GM12873 (cell line): ENCODE results near the gene MLPH.

Source experiments
- TF ChIP-seq, protein P1 (sequence below): IDR thresholded peaks from 2 replicates; pipeline ENCODE4 v1.5.1; 2012; ENCODE audit warnings: low read depth, mild to moderate bottlenecking, moderate library complexity, low read length, control low read depth; ENCODE audit not compliant: insufficient read depth; ENCODE audit errors: missing control alignments

Gene MLPH

DNA sequence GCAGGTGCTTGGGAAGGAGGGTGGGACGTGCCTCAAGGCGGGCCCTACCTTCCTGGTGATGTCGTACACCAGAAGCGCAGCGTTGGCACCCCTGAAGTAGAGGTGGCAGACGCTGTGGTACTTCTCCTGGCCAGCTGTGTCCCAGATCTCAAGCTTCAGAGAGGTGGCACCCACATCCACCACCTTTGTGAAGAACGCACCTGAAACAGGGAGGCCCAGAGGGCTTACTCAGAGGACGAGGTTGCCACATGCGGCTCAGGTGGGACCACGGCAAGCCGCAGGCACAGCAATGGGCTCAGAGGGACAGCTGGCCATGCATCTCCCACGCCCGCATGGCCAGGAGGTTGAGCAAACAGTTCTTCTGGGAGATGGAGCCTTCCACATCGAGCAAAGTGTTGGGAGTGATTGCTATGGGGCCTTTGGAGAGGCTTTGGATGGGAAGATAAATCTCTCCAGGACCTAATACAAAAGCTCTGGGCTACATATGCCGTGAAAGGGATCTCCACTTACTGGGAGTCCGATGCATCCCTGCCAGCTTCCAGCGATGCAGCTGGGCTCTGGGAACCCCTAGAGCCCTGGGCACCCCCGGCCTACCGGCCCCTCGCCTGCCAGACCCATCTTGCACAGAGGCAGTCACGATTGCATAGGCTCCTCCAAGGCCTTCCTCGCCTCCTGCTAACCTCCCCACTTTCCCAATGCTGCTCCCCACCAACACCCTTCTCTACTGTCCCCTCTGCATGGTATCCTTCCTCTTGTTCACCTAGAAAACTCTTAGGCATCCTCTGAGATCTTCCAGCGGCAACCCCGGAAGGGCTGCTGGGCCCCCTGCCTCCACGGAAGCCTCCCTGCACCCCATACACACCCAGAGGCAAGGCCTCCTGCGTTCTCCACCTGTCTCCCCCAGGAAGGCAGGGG is 91.2 kb downstream of the MLPH start:
- TF ChIP-seq, protein P1, sequence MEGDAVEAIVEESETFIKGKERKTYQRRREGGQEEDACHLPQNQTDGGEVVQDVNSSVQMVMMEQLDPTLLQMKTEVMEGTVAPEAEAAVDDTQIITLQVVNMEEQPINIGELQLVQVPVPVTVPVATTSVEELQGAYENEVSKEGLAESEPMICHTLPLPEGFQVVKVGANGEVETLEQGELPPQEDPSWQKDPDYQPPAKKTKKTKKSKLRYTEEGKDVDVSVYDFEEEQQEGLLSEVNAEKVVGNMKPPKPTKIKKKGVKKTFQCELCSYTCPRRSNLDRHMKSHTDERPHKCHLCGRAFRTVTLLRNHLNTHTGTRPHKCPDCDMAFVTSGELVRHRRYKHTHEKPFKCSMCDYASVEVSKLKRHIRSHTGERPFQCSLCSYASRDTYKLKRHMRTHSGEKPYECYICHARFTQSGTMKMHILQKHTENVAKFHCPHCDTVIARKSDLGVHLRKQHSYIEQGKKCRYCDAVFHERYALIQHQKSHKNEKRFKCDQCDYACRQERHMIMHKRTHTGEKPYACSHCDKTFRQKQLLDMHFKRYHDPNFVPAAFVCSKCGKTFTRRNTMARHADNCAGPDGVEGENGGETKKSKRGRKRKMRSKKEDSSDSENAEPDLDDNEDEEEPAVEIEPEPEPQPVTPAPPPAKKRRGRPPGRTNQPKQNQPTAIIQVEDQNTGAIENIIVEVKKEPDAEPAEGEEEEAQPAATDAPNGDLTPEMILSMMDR: no peak

- TF ChIP-seq, protein P1: no peak
Observed at GRCh38 chr2:237581326-237581725, 94.3 kb downstream of the MLPH start.

- TF ChIP-seq, protein P1: peak; percentile 58
Observed at GRCh38 chr2:237581751-237582746, 95.0 kb downstream of the MLPH start.

- TF ChIP-seq, protein P1: no peak
Observed at GRCh38 chr2:237583385-237584295, 96.6 kb downstream of the MLPH start.

GRCh38 chr2:237585590-237586221 is 98.7 kb downstream of the MLPH start:
- TF ChIP-seq, protein P1: no peak

GRCh38 chr2:237588044-237588696 is 101.1 kb downstream of the MLPH start:
- TF ChIP-seq, protein P1: no peak
